Measurements from ENCODE around the gene ANKRD27.

DNA sequence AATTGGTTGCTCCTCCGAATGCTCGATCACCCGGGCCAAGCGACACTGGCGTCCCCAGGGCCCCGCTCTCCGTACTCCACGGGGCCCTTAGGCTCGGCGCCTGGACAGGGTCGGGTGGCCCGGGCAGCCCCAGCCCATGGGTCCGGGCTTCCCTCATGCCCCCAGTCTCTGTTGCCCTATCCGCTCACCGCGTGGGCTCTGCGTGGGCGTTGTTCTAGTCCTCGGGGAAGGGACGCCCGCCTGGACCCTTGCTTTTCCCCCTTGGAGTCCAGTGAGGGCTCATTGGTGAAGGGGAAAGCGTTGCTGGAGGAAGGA, 45.9 kb upstream of the ANKRD27 start:
- TF ChIP-seq, protein P1, sequence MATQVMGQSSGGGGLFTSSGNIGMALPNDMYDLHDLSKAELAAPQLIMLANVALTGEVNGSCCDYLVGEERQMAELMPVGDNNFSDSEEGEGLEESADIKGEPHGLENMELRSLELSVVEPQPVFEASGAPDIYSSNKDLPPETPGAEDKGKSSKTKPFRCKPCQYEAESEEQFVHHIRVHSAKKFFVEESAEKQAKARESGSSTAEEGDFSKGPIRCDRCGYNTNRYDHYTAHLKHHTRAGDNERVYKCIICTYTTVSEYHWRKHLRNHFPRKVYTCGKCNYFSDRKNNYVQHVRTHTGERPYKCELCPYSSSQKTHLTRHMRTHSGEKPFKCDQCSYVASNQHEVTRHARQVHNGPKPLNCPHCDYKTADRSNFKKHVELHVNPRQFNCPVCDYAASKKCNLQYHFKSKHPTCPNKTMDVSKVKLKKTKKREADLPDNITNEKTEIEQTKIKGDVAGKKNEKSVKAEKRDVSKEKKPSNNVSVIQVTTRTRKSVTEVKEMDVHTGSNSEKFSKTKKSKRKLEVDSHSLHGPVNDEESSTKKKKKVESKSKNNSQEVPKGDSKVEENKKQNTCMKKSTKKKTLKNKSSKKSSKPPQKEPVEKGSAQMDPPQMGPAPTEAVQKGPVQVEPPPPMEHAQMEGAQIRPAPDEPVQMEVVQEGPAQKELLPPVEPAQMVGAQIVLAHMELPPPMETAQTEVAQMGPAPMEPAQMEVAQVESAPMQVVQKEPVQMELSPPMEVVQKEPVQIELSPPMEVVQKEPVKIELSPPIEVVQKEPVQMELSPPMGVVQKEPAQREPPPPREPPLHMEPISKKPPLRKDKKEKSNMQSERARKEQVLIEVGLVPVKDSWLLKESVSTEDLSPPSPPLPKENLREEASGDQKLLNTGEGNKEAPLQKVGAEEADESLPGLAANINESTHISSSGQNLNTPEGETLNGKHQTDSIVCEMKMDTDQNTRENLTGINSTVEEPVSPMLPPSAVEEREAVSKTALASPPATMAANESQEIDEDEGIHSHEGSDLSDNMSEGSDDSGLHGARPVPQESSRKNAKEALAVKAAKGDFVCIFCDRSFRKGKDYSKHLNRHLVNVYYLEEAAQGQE (IDR thresholded peaks at IDR 0.05; ENCODE audit: low read depth) = no peak
- TF ChIP-seq CTCF (IDR thresholded peaks at IDR 0.05 in 2 of 3, conservative IDR thresholded peaks at IDR 0.05 in 1 of 3; ENCODE audit: borderline replicate concordance in 1 of 3, insufficient read depth in 1 of 3, low read depth in 2 of 3, low read length in 2 of 3) = no peak
- TF ChIP-seq EZH2 (IDR thresholded peaks at IDR 0.05) = no peak
- no peak for TF ChIP-seq POLR2AphosphoS5 (IDR thresholded peaks at IDR 0.05; ENCODE audit: low read depth, low read length)
